PC-3 (cell line): ENCODE results near the gene ABCA7. TPM values are rescaled to one million over a fixed set of nuclear protein-coding genes. Genes with fewer than 3 reads are reported as not detected.

Source experiments
- ATAC-seq: fragments of 200-7000 bp; cut with Tn5 transposase; 2 replicates; pipeline ENCODE4 v1.9.1; 2020; ENCODE audit warnings: mild to moderate bottlenecking, moderate library complexity
- BruUV-seq: library from RNA; stranded (reverse); fragments of 400-500 nt; replicated peaks from 2 replicates; lab custom pipeline; 2021; lab: Mats Ljungman, UMichigan
- CTCF ChIA-PET: fragments of 300-600 bp; sonication (Branson Sonifier 250); formaldehyde crosslinking; loops from one replicate; lab custom pipeline; 2022; ENCODE audit warnings: antibody characterized with exemption; lab: Charles Lee
- POLR2A ChIA-PET: fragments of 300-600 bp; sonication (Branson Sonifier 250); formaldehyde crosslinking; loops from one replicate; lab custom pipeline; 2022; ENCODE audit warnings: antibody characterized with exemption; ENCODE audit not compliant: unreplicated experiment; lab: Charles Lee
- DNase-seq: peaks from one replicate; pipeline ENCODE4 v3.0.0-alpha.2; 2015
- H2AFZ ChIP-seq: fragments of 300-600 bp; sonication (generic); 2 replicates; pipeline ENCODE4 v1.6.0; 2016; ENCODE audit warnings: antibody characterized with exemption, low read length
- H3F3A ChIP-seq: fragments of 300-600 bp; sonication (generic); one replicate; pipeline ENCODE4 v1.6.0; 2017; ENCODE audit warnings: antibody characterized with exemption, low read length, control low read depth, mild to moderate bottlenecking; ENCODE audit not compliant: unreplicated experiment
- H3K27ac ChIP-seq: fragments of 300-600 bp; sonication (generic); 2 replicates; pipeline ENCODE4 v1.5.1; 2016; ENCODE audit warnings: mild to moderate bottlenecking, low read length
- H3K27me3 ChIP-seq: fragments of 300-600 bp; sonication (generic); 2 replicates; pipeline ENCODE4 v1.6.1; 2016; ENCODE audit warnings: low read length, mixed read lengths
- H3K36me3 ChIP-seq: fragments of 300-600 bp; sonication (generic); 2 replicates; pipeline ENCODE4 v1.6.1; 2016; ENCODE audit warnings: low read depth, mixed run types, low read length, mixed read lengths
- H3K4me1 ChIP-seq: fragments of 300-600 bp; sonication (generic); 2 replicates; pipeline ENCODE4 v1.5.1; 2016; ENCODE audit warnings: low read length; ENCODE audit not compliant: insufficient read depth
- H3K4me2 ChIP-seq: fragments of 300-600 bp; sonication (generic); 2 replicates; pipeline ENCODE4 v1.6.0; 2016; ENCODE audit warnings: low read length
- H3K4me3 ChIP-seq: fragments of 300-600 bp; sonication (generic); 2 replicates; pipeline ENCODE4 v1.5.1; 2016; ENCODE audit warnings: mild to moderate bottlenecking, low read length, mixed read lengths
- H3K79me2 ChIP-seq: fragments of 300-600 bp; sonication (generic); 2 replicates; pipeline ENCODE4 v1.6.1; 2017; ENCODE audit warnings: low read length, mixed read lengths
- H3K9ac ChIP-seq: fragments of 300-600 bp; sonication (generic); 2 replicates; pipeline ENCODE4 v1.6.0; 2016; ENCODE audit warnings: mild to moderate bottlenecking, low read length
- H3K9me2 ChIP-seq: fragments of 300-600 bp; sonication (generic); replicated peaks from 2 replicates; pipeline ENCODE4 v1.6.1; 2016; ENCODE audit warnings: mixed run types, low read length, mixed read lengths
- H3K9me3 ChIP-seq: fragments of 300-600 bp; sonication (generic); 2 replicates; pipeline ENCODE4 v1.6.1; 2016; ENCODE audit warnings: low read length, mixed read lengths
- H4K20me1 ChIP-seq: fragments of 300-600 bp; sonication (generic); 2 replicates; pipeline ENCODE4 v1.6.1; 2016; ENCODE audit warnings: low read length, mixed read lengths
- EZH2 ChIP-seq: fragments of 300-600 bp; sonication (generic); IDR thresholded peaks from one replicate; pipeline ENCODE4 v1.6.1; 2017; ENCODE audit warnings: antibody characterized with exemption, mild to moderate bottlenecking, low read length; ENCODE audit not compliant: unreplicated experiment
- EZH2phosphoT487 ChIP-seq: fragments of 300-600 bp; sonication (generic); IDR thresholded peaks from 2 replicates; pipeline ENCODE4 v1.6.1; 2018; ENCODE audit warnings: mild to moderate bottlenecking, antibody characterized with exemption, low read length, borderline replicate concordance
- intact Hi-C: fragments of 100-400 bp; cut with micrococcal nuclease; formaldehyde crosslinking; loops from 2 replicates; pipeline ENCODE4 v1.9.0; 2023
- total RNA-seq: library from RNA; depleted of rRNA; stranded (reverse); fragments of >200 nt; gene quantifications from 2 replicates; pipeline ENCODE4 v1.2.3, GENCODE V29; 2014
- TF ChIP-seq, protein P1 (sequence below): fragments of 300-600 bp; sonication (generic); conservative IDR thresholded peaks from 2 replicates; pipeline ENCODE4 v1.5.1; 2017; ENCODE audit warnings: antibody characterized with exemption, low read depth, mild to moderate bottlenecking, low read length

ABCA7 gene
- total RNA-seq, 1 experiment from 2014 or later = 27.3 TPM

DNA sequence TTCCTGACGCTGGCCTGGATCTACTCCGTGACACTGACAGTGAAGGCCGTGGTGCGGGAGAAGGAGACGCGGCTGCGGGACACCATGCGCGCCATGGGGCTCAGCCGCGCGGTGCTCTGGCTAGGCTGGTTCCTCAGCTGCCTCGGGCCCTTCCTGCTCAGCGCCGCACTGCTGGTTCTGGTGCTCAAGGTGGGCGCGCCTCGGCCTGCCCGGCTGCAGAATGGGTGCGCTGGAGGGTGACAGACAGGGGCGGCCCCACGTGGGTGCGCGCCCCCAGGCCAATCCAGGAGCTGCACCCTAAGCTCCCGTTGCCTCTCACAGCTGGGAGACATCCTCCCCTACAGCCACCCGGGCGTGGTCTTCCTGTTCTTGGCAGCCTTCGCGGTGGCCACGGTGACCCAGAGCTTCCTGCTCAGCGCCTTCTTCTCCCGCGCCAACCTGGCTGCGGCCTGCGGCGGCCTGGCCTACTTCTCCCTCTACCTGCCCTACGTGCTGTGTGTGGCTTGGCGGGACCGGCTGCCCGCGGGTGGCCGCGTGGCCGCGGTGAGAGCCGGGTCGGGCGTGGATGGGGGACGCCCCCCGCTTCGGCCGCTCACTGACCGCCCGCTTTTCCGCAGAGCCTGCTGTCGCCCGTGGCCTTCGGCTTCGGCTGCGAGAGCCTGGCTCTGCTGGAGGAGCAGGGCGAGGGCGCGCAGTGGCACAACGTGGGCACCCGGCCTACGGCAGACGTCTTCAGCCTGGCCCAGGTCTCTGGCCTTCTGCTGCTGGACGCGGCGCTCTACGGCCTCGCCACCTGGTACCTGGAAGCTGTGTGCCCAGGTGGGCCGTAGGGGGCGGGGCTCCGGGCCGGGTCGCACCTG, 7.2 kb downstream of the ABCA7 start:
- Histone ChIP-seq H3K4me3 (no peak overlapping the region), H3F3A (no peaks in the 10 kb centered on the region), H3K9me3 (no peaks in the 10 kb centered on the region), H3K4me2 (no peak overlapping the region), H3K27ac (no peak overlapping the region), H4K20me1 (no peaks in the 10 kb centered on the region), H3K4me1 (peaks cover 4% of the 10 kb centered on the region; the same call in 1 of the 2 replicates), H3K79me2 (no peaks in the 10 kb centered on the region), H2AFZ (no peak overlapping the region), H3K36me3 (no peaks in the 10 kb centered on the region), H3K9ac (no peak overlapping the region), H3K9me2 (no peaks in the 10 kb centered on the region), H3K27me3 (no peaks in the 10 kb centered on the region)
- DNase-seq = no peak
- intact Hi-C loops = no loop called here
- POLR2A ChIA-PET = no interaction called here
- CTCF ChIA-PET = no interaction called here
- no TSS peak for BruUV-seq
- ATAC-seq = no peak
- TF ChIP-seq, protein P1, sequence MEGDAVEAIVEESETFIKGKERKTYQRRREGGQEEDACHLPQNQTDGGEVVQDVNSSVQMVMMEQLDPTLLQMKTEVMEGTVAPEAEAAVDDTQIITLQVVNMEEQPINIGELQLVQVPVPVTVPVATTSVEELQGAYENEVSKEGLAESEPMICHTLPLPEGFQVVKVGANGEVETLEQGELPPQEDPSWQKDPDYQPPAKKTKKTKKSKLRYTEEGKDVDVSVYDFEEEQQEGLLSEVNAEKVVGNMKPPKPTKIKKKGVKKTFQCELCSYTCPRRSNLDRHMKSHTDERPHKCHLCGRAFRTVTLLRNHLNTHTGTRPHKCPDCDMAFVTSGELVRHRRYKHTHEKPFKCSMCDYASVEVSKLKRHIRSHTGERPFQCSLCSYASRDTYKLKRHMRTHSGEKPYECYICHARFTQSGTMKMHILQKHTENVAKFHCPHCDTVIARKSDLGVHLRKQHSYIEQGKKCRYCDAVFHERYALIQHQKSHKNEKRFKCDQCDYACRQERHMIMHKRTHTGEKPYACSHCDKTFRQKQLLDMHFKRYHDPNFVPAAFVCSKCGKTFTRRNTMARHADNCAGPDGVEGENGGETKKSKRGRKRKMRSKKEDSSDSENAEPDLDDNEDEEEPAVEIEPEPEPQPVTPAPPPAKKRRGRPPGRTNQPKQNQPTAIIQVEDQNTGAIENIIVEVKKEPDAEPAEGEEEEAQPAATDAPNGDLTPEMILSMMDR = no peak
- TF ChIP-seq EZH2phosphoT487 = no peak
- no peak for TF ChIP-seq EZH2

DNA sequence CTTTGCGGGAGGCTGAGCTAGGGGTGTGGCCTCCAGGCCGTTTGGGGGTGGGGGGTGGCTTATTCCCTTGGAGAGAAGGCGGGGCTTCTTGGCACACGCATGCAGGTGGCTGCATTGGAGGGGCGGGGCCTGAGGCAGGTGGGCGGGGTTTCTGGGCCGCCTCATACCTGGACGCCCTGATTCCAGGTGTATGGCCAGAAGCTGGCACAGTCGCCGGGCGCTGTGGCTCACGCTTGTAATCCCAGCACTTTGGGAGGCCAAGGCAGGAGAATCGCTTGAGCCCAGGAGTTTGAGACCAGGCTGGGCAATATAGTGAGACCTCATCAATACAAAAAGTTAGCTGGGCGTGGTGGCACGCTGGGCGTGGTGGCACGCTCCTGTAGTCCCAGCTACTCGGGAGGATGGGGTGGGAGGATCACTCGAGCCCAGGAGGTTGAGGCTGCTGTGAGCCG, 7.8 kb downstream of the ABCA7 start:
- no TSS peak for BruUV-seq
- DNase-seq (no peak), ATAC-seq (no peak)
- CTCF ChIA-PET = no interaction called here
- TF ChIP-seq, protein P1 = no peak
- TF ChIP-seq EZH2 = no peak
- no peak for TF ChIP-seq EZH2phosphoT487
- Histone ChIP-seq H3K9ac (no peak overlapping the region), H3K4me3 (no peak overlapping the region), H3K79me2 (no peaks in the 10 kb centered on the region), H3K9me3 (no peaks in the 10 kb centered on the region), H2AFZ (no peak overlapping the region), H3K4me1 (no peaks in the 10 kb centered on the region), H3K9me2 (no peaks in the 10 kb centered on the region), H3K27me3 (no peaks in the 10 kb centered on the region), H4K20me1 (no peaks in the 10 kb centered on the region), H3K4me2 (no peak overlapping the region), H3F3A (no peaks in the 10 kb centered on the region), H3K36me3 (no peaks in the 10 kb centered on the region), H3K27ac (no peak overlapping the region)
- POLR2A ChIA-PET = interaction anchor here (0.6 kb wide), 1 partner anchor 27 kb away, joined by 4 read pairs; no protein-coding TSS in a partner anchor
- intact Hi-C loops = no loop called here

GRCh38 chr19:1049106-1049505, 9.2 kb downstream of the ABCA7 start:
- Histone ChIP-seq H4K20me1 (no peaks in the 10 kb centered on the region), H3K36me3 (no peaks in the 10 kb centered on the region), H3F3A (no peaks in the 10 kb centered on the region), H3K9me3 (no peaks in the 10 kb centered on the region), H2AFZ (no peak overlapping the region), H3K9ac (no peak overlapping the region), H3K4me3 (no peak overlapping the region), H3K9me2 (no peaks in the 10 kb centered on the region), H3K4me2 (no peak overlapping the region), H3K79me2 (no peaks in the 10 kb centered on the region), H3K4me1 (no peaks in the 10 kb centered on the region), H3K27ac (no peak overlapping the region), H3K27me3 (no peaks in the 10 kb centered on the region)
- ATAC-seq = no peak
- no peak for TF ChIP-seq EZH2phosphoT487
- no peak for TF ChIP-seq EZH2
- TF ChIP-seq, protein P1 = no peak
- intact Hi-C loops = no loop called here
- no peak for DNase-seq
- BruUV-seq = no TSS peak
- POLR2A ChIA-PET = no interaction called here
- CTCF ChIA-PET = no interaction called here
